HFFc6 (cell line): Measurements from ENCODE around the gene ZNF148. TPM values are rescaled to one million over a fixed set of nuclear protein-coding genes. Genes with fewer than 3 reads are reported as not detected.

ENCODE experiments used
- DNase-seq: peaks from one replicate; pipeline ENCODE4 v3.0.0-alpha.2; 2018
- H3K27ac Mint-ChIP-seq: 2 replicates; pipeline ENCODE4 v1.8.0; 2020; ENCODE audit warnings: mild to moderate bottlenecking, mixed read lengths
- H3K27me3 Mint-ChIP-seq: 2 replicates; pipeline ENCODE4 v1.8.0; 2021; ENCODE audit warnings: mild to moderate bottlenecking, moderate library complexity, mixed read lengths; ENCODE audit not compliant: insufficient read depth
- H3K36me3 Mint-ChIP-seq: 2 replicates; pipeline ENCODE4 v1.8.0; 2021; ENCODE audit warnings: low read depth, mixed read lengths
- H3K4me1 Mint-ChIP-seq: 2 replicates; pipeline ENCODE4 v1.8.0; 2020; ENCODE audit warnings: low read depth, mixed read lengths
- H3K4me3 Mint-ChIP-seq: 2 replicates; pipeline ENCODE4 v1.8.0; 2020; ENCODE audit warnings: mild to moderate bottlenecking, moderate library complexity, mixed read lengths
- H3K9me3 Mint-ChIP-seq: 2 replicates; pipeline ENCODE4 v1.8.0; 2020; ENCODE audit warnings: mild to moderate bottlenecking, mixed read lengths
- total RNA-seq, 6 experiments: library from RNA; stranded (reverse); fragmentation: NEBNext Ultra II Directional; extraction: Animal tissue kit (Norgen Biotek cat#: 25700); gene quantifications; 2 replicates in 1 of 6; 3 replicates in 5 of 6; pipeline ENCODE4 v1.2.3, GENCODE V29; 2021
- TF ChIP-seq, protein P1 (sequence below): fragments of 200-600 bp; sonication (generic); IDR thresholded peaks from 2 replicates; pipeline ENCODE4 v1.5.0; 2021; ENCODE audit warnings: antibody characterized with exemption, mild to moderate bottlenecking

ZNF148 gene
- total RNA-seq, 6 experiments from 2014 or later, result 41.4 to 51.4 (median 47.5) TPM

DNA sequence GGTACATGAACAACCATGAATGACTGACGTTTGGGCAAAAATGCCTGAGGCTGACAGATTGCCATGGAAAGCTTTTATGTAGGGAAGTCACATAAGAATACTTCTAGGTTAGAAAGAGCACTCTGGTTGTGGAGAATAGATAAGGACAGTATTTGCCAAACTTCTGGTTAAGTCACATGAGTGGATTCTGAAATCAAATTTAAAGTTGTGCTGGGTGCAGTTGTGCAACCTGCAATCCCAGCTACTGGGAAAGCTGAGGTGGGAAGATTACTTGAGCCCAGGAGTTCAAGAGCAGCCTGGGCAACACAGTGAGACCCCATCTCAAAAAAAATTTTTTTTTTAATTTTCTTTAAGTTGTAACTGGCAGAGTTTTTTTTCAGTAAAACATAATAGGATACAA lies 7.2 kb upstream of the ZNF148 start:
- Mint-ChIP-seq H3K36me3 (no peaks in the 10 kb centered on the region), H3K4me3 (no peak overlapping the region), H3K9me3 (no peaks in the 10 kb centered on the region), H3K4me1 (peaks cover 24% of the 10 kb centered on the region), H3K27me3 (no peaks in the 10 kb centered on the region; the same call in none of the 2 replicates), H3K27ac (no peak overlapping the region)
- DNase-seq, result no peak
- TF ChIP-seq, protein P1, sequence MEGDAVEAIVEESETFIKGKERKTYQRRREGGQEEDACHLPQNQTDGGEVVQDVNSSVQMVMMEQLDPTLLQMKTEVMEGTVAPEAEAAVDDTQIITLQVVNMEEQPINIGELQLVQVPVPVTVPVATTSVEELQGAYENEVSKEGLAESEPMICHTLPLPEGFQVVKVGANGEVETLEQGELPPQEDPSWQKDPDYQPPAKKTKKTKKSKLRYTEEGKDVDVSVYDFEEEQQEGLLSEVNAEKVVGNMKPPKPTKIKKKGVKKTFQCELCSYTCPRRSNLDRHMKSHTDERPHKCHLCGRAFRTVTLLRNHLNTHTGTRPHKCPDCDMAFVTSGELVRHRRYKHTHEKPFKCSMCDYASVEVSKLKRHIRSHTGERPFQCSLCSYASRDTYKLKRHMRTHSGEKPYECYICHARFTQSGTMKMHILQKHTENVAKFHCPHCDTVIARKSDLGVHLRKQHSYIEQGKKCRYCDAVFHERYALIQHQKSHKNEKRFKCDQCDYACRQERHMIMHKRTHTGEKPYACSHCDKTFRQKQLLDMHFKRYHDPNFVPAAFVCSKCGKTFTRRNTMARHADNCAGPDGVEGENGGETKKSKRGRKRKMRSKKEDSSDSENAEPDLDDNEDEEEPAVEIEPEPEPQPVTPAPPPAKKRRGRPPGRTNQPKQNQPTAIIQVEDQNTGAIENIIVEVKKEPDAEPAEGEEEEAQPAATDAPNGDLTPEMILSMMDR, result no peak

DNA sequence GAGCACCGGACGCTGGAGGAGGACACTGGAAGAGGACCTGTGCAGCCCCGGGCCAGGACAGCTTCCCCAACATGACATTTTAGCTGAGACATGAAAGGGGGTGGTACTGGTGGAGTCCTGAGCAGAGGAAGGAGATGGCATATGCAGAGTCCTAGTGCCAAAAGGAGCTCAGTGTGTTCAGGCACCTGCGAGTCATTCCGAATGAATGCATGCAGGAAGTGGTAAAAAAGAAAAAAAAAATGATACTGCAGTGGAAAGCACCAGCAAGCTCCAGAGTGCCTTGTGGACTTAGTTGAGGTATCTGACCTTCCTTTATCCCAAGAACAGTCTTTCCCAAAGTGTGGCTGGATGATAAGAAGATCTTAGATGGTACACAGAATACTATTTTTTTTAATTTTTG lies 6.6 kb upstream of the ZNF148 start:
- peaks cover 18% of the 10 kb centered on the region for H3K4me1 Mint-ChIP-seq
- H3K27me3 Mint-ChIP-seq, result no peaks in the 10 kb centered on the region; the same call in none of the 2 replicates
- no peak overlapping the region for H3K27ac Mint-ChIP-seq
- H3K9me3 Mint-ChIP-seq, result no peaks in the 10 kb centered on the region
- DNase-seq, result no peak
- H3K36me3 Mint-ChIP-seq, result no peaks in the 10 kb centered on the region
- TF ChIP-seq, protein P1, result no peak
- H3K4me3 Mint-ChIP-seq, result no peak overlapping the region

DNA sequence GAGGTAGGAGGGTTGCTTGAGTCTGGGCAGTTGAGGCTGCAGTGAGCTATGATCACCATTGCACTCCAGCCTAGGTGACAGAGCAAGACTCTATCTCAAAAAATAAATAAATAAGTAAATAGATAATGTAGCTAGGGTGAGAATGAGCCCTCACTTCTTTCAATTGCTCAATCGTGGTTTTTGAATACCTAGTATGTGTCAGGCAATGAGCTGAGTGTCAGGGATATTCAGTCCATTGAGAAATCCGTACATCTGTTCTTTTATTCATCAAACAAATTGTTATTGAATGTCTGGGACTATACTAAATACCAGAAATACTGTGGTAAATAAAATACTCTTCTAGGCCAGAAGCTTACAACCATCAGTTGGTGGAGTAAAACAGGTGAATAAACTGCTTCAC lies 6.2 kb upstream of the ZNF148 start:
- TF ChIP-seq, protein P1, result no peak
- no peak for DNase-seq
- Mint-ChIP-seq H3K4me1 (peaks cover 16% of the 10 kb centered on the region), H3K9me3 (no peaks in the 10 kb centered on the region), H3K36me3 (no peaks in the 10 kb centered on the region), H3K27ac (no peak overlapping the region), H3K4me3 (no peak overlapping the region), H3K27me3 (no peaks in the 10 kb centered on the region; the same call in none of the 2 replicates)

DNA sequence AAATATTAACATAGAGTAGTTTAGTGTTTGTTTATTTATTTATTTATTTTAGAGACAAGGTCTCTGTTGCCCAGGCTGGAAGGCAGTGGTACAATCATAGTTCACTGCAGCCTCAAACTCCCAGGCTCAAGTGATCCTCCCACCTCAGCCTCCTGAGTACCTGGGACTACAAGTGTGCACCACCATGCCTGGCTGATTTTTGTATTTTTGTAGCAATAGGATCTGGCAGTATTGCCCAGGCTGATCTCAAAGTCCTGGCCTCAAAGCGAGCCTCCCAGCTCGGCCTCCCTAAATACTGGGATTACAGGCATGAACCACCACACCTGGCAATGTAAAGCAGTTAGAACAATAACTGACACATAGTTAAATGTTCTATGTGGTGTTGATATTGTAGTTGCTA lies 4.4 kb upstream of the ZNF148 start:
- no peak for DNase-seq
- Mint-ChIP-seq H3K4me3 (no peak overlapping the region), H3K27me3 (peaks cover 4% of the 10 kb centered on the region), H3K27ac (no peak overlapping the region), H3K36me3 (no peaks in the 10 kb centered on the region; the same call in 1 of the 2 replicates), H3K9me3 (no peaks in the 10 kb centered on the region), H3K4me1 (peaks cover 22% of the 10 kb centered on the region)
- TF ChIP-seq, protein P1, result no peak

DNA sequence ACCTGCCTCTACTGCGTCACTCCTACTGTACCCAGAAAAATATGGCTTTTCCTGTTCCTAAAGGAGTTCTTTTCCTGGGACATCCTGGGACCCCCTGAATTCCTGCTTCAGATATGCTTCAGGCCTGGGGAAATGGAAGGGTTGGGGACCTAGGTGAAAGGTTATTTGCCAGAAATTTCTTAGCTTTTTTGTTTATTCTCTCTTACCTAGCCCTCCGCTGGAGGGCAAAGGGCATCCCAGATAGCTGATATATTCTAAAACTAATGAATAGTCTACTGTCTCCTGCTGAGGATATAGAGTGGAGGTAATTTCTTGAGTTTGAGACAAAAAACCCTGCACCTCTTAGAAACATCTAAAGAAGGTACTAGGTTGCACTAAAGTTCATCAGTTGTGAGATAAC lies 3.6 kb upstream of the ZNF148 start:
- TF ChIP-seq, protein P1, result no peak
- Mint-ChIP-seq H3K27ac (no peak overlapping the region), H3K36me3 (no peaks in the 10 kb centered on the region; the same call in none of the 2 replicates), H3K4me1 (peaks cover 24% of the 10 kb centered on the region), H3K27me3 (peaks cover 4% of the 10 kb centered on the region), H3K9me3 (no peaks in the 10 kb centered on the region), H3K4me3 (no peak overlapping the region)
- DNase-seq, result no peak
